AG10803 (cell line): ENCODE measurements around the gene CA10.

Experiments used
- DNase-seq: peaks from one replicate; pipeline ENCODE4 v3.0.0; 2010; ENCODE audit warnings: low read depth
- H3K4me3 ChIP-seq: 2 replicates; pipeline ENCODE4 v1.5.1; 2011; ENCODE audit warnings: mild to moderate bottlenecking, low read length, control low read depth
- TF ChIP-seq, protein P1 (sequence below): conservative IDR thresholded peaks from 2 replicates; pipeline ENCODE4 v1.5.1; 2011; ENCODE audit warnings: mild to moderate bottlenecking, low read length, control low read depth, inconsistent platforms

CA10 gene

DNA sequence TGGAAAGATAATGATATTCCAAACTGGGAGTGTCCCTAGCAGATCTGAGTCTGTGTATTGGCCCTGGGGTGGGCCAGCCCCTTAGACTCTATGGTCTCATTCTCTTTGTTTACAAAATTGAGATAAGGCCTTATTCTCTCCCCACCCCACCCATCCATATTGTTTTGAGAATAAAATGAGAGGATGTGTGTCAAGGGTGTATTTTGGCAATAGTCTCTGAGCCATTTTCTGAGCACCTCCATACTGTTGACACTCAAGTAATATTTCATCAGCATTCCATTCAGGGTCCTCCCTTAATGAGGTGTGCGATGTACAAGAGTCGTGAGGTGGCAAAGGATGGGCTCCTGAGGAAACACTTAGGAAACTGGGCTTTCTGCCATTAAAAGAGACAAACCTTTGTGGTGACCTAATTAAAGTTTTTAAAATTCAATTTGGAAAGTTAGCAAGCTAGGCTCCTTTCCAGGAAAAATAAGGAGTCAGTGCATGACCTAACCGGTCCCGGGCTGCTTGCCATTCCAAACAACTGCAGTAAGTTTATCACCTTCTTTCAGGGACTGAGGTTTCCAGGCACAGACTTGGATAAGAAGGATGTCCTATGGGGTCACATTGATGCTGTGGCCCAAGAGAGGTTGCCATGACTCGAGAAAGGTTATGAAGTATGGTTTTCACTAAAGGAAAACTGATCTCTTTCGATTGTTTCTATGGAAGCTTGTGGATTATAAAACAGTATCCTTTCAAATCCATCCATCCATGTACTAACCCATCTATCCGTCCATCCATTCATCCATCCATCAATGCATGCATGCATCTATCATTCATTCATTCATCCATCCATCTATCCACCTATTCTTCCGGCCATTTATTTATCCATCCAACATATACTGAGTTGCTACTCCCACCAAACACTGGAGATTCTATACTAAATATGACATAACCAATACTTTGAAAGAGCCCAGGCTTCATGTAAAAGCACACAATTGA, 454.9 kb downstream of the CA10 start:
- TF ChIP-seq, protein P1, sequence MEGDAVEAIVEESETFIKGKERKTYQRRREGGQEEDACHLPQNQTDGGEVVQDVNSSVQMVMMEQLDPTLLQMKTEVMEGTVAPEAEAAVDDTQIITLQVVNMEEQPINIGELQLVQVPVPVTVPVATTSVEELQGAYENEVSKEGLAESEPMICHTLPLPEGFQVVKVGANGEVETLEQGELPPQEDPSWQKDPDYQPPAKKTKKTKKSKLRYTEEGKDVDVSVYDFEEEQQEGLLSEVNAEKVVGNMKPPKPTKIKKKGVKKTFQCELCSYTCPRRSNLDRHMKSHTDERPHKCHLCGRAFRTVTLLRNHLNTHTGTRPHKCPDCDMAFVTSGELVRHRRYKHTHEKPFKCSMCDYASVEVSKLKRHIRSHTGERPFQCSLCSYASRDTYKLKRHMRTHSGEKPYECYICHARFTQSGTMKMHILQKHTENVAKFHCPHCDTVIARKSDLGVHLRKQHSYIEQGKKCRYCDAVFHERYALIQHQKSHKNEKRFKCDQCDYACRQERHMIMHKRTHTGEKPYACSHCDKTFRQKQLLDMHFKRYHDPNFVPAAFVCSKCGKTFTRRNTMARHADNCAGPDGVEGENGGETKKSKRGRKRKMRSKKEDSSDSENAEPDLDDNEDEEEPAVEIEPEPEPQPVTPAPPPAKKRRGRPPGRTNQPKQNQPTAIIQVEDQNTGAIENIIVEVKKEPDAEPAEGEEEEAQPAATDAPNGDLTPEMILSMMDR: no peak
- no peak for DNase-seq
- H3K4me3 ChIP-seq: no peak overlapping the region

DNA sequence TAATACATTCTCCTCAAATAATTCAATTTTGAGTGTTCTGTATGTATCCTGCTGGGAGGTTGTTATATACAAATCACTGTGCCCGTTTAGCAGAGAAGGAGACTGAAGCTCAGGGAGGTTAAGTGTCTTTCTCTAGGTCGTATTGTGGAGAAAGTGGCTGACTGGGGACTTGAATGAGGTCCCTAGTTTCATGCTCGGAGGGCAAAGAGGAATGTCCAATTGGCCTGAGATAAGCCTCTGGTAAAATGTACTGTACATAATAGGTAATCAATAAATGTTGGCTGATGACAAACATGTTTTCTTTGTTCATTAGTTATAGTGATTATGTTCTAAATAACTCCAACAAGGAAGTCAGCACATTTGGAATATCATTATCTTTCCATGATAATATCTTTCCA, 455.6 kb downstream of the CA10 start:
- no peak for DNase-seq
- H3K4me3 ChIP-seq: no peak overlapping the region
- TF ChIP-seq, protein P1: no peak

DNA sequence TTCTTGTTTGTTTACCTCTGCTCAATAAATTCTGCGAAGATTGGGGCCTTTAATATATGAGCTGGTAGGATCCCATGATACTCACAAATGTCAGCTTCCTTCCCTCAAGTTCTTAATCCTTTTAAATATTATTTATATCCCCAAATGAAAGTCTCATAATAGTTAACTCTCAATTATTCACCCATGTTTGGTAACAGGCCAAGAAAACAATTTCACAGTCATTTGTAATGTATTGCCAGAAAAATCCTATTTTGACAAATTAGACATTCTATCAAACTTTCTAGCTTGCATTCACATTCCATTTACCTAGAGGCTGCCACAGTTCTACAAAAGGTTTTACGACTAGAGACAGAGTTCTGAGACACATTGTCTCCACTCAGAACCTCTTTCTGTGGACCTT, 457.0 kb downstream of the CA10 start:
- H3K4me3 ChIP-seq: no peak overlapping the region
- TF ChIP-seq, protein P1: no peak
- DNase-seq: no peak

DNA sequence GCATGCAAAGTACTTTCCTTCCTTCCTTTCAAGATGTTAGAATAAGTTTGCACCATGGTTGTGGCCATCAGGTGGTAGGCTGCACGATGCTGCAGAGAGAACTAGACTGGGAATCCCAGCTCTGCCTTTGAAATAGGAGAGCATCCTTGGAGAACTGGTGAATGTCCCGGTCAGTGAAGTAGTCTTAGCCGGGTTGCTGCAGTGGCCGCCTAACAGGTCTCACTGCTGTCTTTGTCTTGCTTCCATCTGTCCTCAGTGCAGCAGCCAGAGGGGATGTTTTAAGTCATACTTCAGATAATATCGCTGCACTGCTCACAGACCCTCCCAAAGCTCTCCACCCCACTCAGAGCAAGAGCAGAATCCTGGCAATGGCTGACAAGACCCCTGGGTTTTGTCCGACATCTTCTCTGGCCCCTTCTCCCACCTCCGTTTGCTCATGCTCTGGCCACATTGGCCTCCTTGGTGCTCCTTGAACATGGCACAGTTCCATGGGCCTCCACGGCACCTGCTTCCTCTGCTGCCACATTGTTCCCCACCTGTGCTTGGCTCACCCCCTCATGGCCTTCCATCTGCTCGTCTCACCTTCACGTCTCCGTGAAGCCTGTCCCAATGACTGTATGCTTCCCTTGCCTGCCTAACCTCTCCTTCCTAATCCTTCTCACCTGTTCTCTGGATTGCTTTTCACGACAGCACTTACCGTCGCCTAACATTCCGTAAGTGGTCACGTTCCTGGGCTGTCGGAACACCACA, 458.3 kb downstream of the CA10 start:
- H3K4me3 ChIP-seq: no peak overlapping the region
- no peak for DNase-seq
- TF ChIP-seq, protein P1: no peak

DNA sequence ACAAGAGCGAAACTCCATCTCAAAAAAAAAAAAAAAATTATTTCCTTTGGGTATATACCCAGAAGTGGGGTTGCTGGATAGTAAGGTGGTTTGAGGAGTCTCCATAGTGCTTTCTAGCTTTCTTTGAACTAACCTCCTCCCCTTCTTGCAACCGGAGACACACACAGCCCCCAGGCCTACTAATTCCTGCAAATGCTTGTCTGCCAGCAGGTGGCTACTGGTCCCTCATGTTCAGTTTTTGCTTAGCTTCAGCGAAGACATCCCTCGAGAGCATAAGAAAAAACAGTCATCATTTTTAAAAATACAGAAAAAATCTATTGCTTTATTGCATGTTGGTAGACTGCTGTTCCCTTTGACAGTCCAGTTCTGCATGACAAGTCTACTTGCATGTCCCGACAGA, 459.2 kb downstream of the CA10 start:
- TF ChIP-seq, protein P1: no peak
- no peak for DNase-seq
- no peak overlapping the region for H3K4me3 ChIP-seq

DNA sequence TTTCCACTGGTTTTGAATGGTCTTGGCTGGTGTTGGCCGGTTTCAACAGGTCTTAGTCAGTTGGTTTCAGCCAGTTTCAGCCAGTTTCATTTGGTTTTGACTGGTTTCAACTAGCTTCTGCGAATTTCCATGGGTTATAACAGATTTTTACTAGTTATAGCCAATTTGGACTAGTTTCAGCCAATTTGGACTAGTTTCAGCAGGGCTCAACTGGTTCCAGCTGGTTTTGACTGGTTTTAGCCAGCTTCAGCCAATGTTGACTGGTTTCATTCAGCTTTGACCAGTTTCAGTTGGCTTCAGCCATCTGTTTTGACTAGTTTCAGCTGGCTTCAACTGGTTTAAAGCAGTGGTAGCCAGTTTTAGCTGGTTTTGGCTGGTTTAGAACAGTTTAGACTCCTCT, 465.6 kb downstream of the CA10 start:
- DNase-seq: no peak
- TF ChIP-seq, protein P1: no peak
- H3K4me3 ChIP-seq: no peak overlapping the region
